ENCODE data around the gene TRMT13. TPM values are rescaled to one million over a fixed set of nuclear protein-coding genes. Genes with fewer than 3 reads are reported as not detected.

TRMT13 gene
- total and polyA plus RNA-seq, 9 of the 15 experiments (the other 6 are each of a cell fraction or from before 2014, with no cell fraction given), result 18.7 to 33.0 (median 28.9) TPM

GRCh38 chr1:100132566-100133477 is at the start of gene TRMT13, which contains the start of gene SASS6 (continued):
- TF ChIP-seq REST (IDR thresholded peaks at IDR 0.05; ENCODE audit: borderline replicate concordance) (peak; percentile 14), REST (CRISPR knock-in tag; IDR thresholded peaks at IDR 0.05; ENCODE audit: low read depth) (0 out of 2 replicates have a peak, but pooled peaks have one; percentile 45), CSDE1 (IDR thresholded peaks at IDR 0.05) (no peak), ARID4B (CRISPR knock-in tag; IDR thresholded peaks at IDR 0.05) (peak; percentile 95), HOMEZ (CRISPR knock-in tag; IDR thresholded peaks at IDR 0.05) (no peak), ATF3 (IDR thresholded peaks at IDR 0.05) (peak; percentile 44; the same call in 1 of the 2 replicates), ATF3 (CRISPR knock-in tag; conservative IDR thresholded peaks at IDR 0.05) (no peak; the same call in 1 of the 2 replicates), HMG20A (CRISPR knock-in tag; conservative IDR thresholded peaks at IDR 0.05) (no peak), TOE1 (IDR thresholded peaks at IDR 0.05; ENCODE audit: borderline replicate concordance) (peak; percentile 93), TOE1 (CRISPR knock-in tag; IDR thresholded peaks at IDR 0.05; ENCODE audit: borderline replicate concordance, low read depth) (no peak)

Data from K562 (cell line).